Keratinocyte (primary cell): Measurements from ENCODE around the gene OR2T27. TPM values are rescaled to one million over a fixed set of nuclear protein-coding genes. Genes with fewer than 3 reads are reported as not detected.

ENCODE experiments used
- DNase-seq: peaks from one replicate; pipeline ENCODE4 v3.0.0-alpha.2; 2011; ENCODE audit warnings: low read depth, missing footprints, low spot score
- FAIRE-seq: peaks from 2 replicates; lab custom pipeline; 2011; peaks lifted over from hg19 to GRCh38; lab: Jason Lieb, UNC
- H2AFZ ChIP-seq: 2 replicates; pipeline ENCODE4 v1.6.0; 2012; ENCODE audit warnings: low read length, control low read depth, inconsistent platforms; ENCODE audit not compliant: control insufficient read depth
- H3K27ac ChIP-seq: 2 replicates; pipeline ENCODE4 v1.5.1; 2011; ENCODE audit warnings: low read length; ENCODE audit not compliant: control insufficient read depth, insufficient read depth
- H3K27me3 ChIP-seq: 3 replicates; pipeline ENCODE4 v1.6.0; 2011; ENCODE audit warnings: low read length; ENCODE audit not compliant: control insufficient read depth, insufficient read depth; ENCODE audit errors: extremely low read depth
- H3K36me3 ChIP-seq, 2 experiments: 2 replicates in 1 of 2; 3 replicates in 1 of 2; pipeline ENCODE4 v1.5.1; 2011; ENCODE audit warnings: low read length in 2 of 2, mild to moderate bottlenecking in 1 of 2; ENCODE audit not compliant: control insufficient read depth in 2 of 2, insufficient read depth in 2 of 2; ENCODE audit errors: extremely low read depth in 1 of 2
- H3K4me1 ChIP-seq: 3 replicates; pipeline ENCODE4 v1.5.1; 2011; ENCODE audit warnings: low read length; ENCODE audit not compliant: control insufficient read depth, insufficient read depth; ENCODE audit errors: extremely low read depth
- H3K4me2 ChIP-seq: 3 replicates; pipeline ENCODE4 v1.6.0; 2011; ENCODE audit warnings: low read depth, low read length; ENCODE audit not compliant: control insufficient read depth, insufficient read depth; ENCODE audit errors: extremely low read depth
- H3K4me3 ChIP-seq, 3 experiments: fragments of 200-600 bp in 1 of 3; sonication (generic) in 1 of 3; 2 replicates in 2 of 3; 3 replicates in 1 of 3; pipeline ENCODE4 v1.5.1; 2011 to 2016; ENCODE audit warnings: low read length in 3 of 3, mild to moderate bottlenecking in 3 of 3, control low read depth in 2 of 3, inconsistent platforms in 1 of 3, low read depth in 1 of 3, mixed read lengths in 1 of 3, mixed run types in 1 of 3, moderate library complexity in 1 of 3; ENCODE audit not compliant: control insufficient read depth in 2 of 3, insufficient read depth in 2 of 3; ENCODE audit errors: extremely low read depth in 1 of 3
- H3K79me2 ChIP-seq: 2 replicates; pipeline ENCODE4 v1.6.0; 2012; ENCODE audit warnings: low read length; ENCODE audit not compliant: control insufficient read depth, insufficient read depth
- H3K9ac ChIP-seq: 3 replicates; pipeline ENCODE4 v1.6.0; 2011; ENCODE audit warnings: low read length; ENCODE audit not compliant: control insufficient read depth, insufficient read depth; ENCODE audit errors: extremely low read depth
- H3K9me1 ChIP-seq: 3 replicates; pipeline ENCODE4 v1.6.0; 2011; ENCODE audit warnings: low read length; ENCODE audit not compliant: control insufficient read depth, insufficient read depth; ENCODE audit errors: extremely low read depth
- H3K9me3 ChIP-seq: 2 replicates; pipeline ENCODE4 v1.5.1; 2012; ENCODE audit warnings: low read depth, low read length; ENCODE audit not compliant: control insufficient read depth
- H4K20me1 ChIP-seq: 3 replicates; pipeline ENCODE4 v1.6.0; 2011; ENCODE audit warnings: low read length; ENCODE audit not compliant: control insufficient read depth, insufficient read depth; ENCODE audit errors: extremely low read depth
- EZH2 ChIP-seq: IDR thresholded peaks from one replicate; pipeline ENCODE4 v1.6.1; 2012; ENCODE audit warnings: inconsistent platforms, mild to moderate bottlenecking, low read length, moderate library complexity
- dilution Hi-C: fragments of 300-500 bp; cut with MboI; formaldehyde crosslinking; loops from one replicate; pipeline ENCODE4 v1.7.0; 2020; ENCODE audit warnings: low sequenced_read_pairs; ENCODE audit not compliant: extremely low pct_ligation_motif_present
- polyA plus RNA-seq, 5 experiments: library from polyadenylated mRNA; depleted of rRNA in 3 of 5; stranded (reverse) in 3 of 5; stranded (forward) in 1 of 5; unstranded in 1 of 5; fragments of >200 nt; gene quantifications; 1 replicate in 1 of 5; 2 replicates in 3 of 5; 3 replicates in 1 of 5; pipeline versions ENCODE4 v1.2.1 to v1.2.3, GENCODE V29; 2011 to 2012; ENCODE audit warnings: missing spikeins in 2 of 5, low read depth in 1 of 5, low replicate concordance in 1 of 5
- TF ChIP-seq, protein P1 (sequence below), 3 experiments: IDR thresholded peaks in 1 of 3; conservative IDR thresholded peaks in 1 of 3; optimal IDR thresholded peaks in 1 of 3; 2 replicates in 2 of 3; 3 replicates in 1 of 3; pipeline versions ENCODE3 to v1.5.1; 2011; ENCODE audit warnings: low read length in 3 of 3, mild to moderate bottlenecking in 3 of 3, moderate library complexity in 2 of 3, control low read depth in 1 of 3, inconsistent platforms in 1 of 3; ENCODE audit not compliant: insufficient read depth in 2 of 3; ENCODE audit errors: extremely low read depth in 1 of 3

Gene OR2T27
- polyA plus RNA-seq, 1 donor (not counting 4 experiments of a cell fraction or from before 2014, with no cell fraction given) = not detected

DNA sequence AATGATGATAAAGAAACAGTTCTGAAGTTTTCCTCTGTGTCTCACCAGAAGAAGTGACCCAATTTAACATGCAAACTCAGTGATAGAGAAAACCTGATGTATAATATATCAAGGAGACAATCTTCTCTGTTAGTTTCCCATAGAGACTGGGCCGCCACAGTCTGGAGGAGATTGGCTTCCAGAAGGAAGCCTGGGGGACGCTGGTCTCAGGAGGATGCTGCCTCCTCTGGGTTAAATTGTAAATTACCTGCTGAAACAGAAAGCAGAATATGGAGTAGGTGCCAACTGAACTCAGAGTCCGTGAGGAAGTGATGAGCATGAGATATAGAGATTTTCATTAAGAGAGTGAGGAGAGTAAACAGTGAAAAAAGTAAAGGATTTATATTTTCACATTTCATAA, 31.5 kb upstream of the OR2T27 start:
- FAIRE-seq (no peak), DNase-seq (no peak)
- TF ChIP-seq, protein P1, sequence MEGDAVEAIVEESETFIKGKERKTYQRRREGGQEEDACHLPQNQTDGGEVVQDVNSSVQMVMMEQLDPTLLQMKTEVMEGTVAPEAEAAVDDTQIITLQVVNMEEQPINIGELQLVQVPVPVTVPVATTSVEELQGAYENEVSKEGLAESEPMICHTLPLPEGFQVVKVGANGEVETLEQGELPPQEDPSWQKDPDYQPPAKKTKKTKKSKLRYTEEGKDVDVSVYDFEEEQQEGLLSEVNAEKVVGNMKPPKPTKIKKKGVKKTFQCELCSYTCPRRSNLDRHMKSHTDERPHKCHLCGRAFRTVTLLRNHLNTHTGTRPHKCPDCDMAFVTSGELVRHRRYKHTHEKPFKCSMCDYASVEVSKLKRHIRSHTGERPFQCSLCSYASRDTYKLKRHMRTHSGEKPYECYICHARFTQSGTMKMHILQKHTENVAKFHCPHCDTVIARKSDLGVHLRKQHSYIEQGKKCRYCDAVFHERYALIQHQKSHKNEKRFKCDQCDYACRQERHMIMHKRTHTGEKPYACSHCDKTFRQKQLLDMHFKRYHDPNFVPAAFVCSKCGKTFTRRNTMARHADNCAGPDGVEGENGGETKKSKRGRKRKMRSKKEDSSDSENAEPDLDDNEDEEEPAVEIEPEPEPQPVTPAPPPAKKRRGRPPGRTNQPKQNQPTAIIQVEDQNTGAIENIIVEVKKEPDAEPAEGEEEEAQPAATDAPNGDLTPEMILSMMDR (optimal IDR thresholded peaks at IDR 0.05 in 1 of 3, IDR thresholded peaks at IDR 0.05 in 1 of 3, conservative IDR thresholded peaks at IDR 0.05 in 1 of 3; ENCODE audit: extremely low read depth in 1 of 3, insufficient read depth in 2 of 3, low read length in 3 of 3) = peak in 2 of 3 experiments; percentile 3 to 16
- TF ChIP-seq EZH2 = no peak
- no peak overlapping the region for H2AFZ ChIP-seq
- H3K9ac ChIP-seq = no peak overlapping the region
- no peaks in the 10 kb centered on the region for H3K9me1 ChIP-seq
- H4K20me1 ChIP-seq = no peaks in the 10 kb centered on the region
- no peaks in the 10 kb centered on the region for H3K9me3 ChIP-seq
- H3K79me2 ChIP-seq = no peaks in the 10 kb centered on the region
- H3K27ac ChIP-seq = no peak overlapping the region
- H3K27me3 ChIP-seq = no peaks in the 10 kb centered on the region
- H3K4me3 ChIP-seq = no peak overlapping the region
- H3K4me2 ChIP-seq = no peak overlapping the region
- dilution Hi-C loops = no loop called here
- H3K36me3 ChIP-seq = no peaks in the 10 kb centered on the region
- H3K4me1 ChIP-seq = no peaks in the 10 kb centered on the region

DNA sequence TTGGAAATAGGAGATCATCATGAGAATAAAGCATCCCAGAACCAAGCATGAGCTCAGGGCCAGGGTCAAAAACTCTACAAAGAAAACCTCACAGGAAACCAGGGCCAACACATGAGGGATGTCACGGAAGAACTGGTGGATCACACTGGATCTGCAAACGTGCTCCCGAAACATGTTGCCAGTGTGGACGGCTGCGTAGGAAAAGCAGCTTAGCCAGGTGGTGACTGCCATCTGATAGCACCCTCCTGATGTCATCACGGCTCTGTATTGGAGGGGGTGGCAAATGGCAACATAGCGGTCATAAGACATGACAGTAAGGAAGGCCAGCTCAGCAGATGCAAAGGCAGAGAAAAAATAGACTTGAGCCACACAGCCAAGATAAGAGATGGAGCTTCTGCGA, 26.3 kb upstream of the OR2T27 start:
- dilution Hi-C loops = no loop called here
- H3K79me2 ChIP-seq = no peaks in the 10 kb centered on the region
- TF ChIP-seq, protein P1 (optimal IDR thresholded peaks at IDR 0.05 in 1 of 3, IDR thresholded peaks at IDR 0.05 in 1 of 3, conservative IDR thresholded peaks at IDR 0.05 in 1 of 3; ENCODE audit: extremely low read depth in 1 of 3, insufficient read depth in 2 of 3, low read length in 3 of 3) = no peak
- TF ChIP-seq EZH2 = no peak

More for the DNA sequence above, 26.3 kb upstream of the OR2T27 start:
- H3K9ac ChIP-seq = no peak overlapping the region
- DNase-seq = no peak
- H3K9me3 ChIP-seq = no peaks in the 10 kb centered on the region
- H3K4me2 ChIP-seq = no peak overlapping the region
- H3K4me3 ChIP-seq = no peak overlapping the region
- no peak overlapping the region for H2AFZ ChIP-seq
- FAIRE-seq = no peak
- no peaks in the 10 kb centered on the region for H3K27me3 ChIP-seq
- no peaks in the 10 kb centered on the region for H3K4me1 ChIP-seq
- H3K36me3 ChIP-seq = no peaks in the 10 kb centered on the region
- no peak overlapping the region for H3K27ac ChIP-seq
- H3K9me1 ChIP-seq = no peaks in the 10 kb centered on the region
- no peaks in the 10 kb centered on the region for H4K20me1 ChIP-seq
